GM12864 (cell line): ENCODE data around the gene TMUB2.
A peak's percentile ranks its signal among the peaks of the same experiment; 100 is the strongest.

Source experiments
- DNase-seq: peaks from one replicate; pipeline ENCODE4 v3.0.0-alpha.2; 2011; ENCODE audit warnings: low read depth
- H3K4me3 ChIP-seq: 2 replicates; pipeline ENCODE4 v1.5.1; 2011; ENCODE audit warnings: mild to moderate bottlenecking, low read depth, low read length, control low read depth
- CTCF ChIP-seq: IDR thresholded peaks from 2 replicates; pipeline ENCODE4 v1.5.1; 2011; ENCODE audit warnings: low read depth, mild to moderate bottlenecking, moderate library complexity, low read length, control low read depth, inconsistent platforms; ENCODE audit errors: missing control alignments

Gene TMUB2

DNA sequence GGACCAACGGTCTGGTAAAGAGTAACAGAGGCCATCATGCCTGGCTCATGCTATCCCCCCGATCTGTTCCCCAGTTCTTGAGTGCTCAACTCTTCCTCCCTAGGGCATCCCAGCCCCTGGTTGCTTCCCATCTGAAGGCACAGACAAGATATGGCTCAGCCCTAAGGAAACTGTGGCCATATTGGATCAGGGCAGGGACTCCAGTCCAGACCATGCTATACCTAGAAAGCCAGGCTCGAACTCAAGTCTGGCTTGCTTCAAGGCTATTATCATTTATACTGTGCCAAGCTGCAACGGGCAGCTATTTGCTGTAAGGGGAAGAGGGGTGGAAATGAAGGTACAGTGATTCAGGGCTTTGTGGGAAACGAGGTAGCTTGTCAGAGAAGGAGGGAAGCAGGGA is 29.9 kb downstream of the TMUB2 start:
- H3K4me3 ChIP-seq: peak overlapping the region; percentile 68
- DNase-seq: no peak
- no peak for TF ChIP-seq CTCF

DNA sequence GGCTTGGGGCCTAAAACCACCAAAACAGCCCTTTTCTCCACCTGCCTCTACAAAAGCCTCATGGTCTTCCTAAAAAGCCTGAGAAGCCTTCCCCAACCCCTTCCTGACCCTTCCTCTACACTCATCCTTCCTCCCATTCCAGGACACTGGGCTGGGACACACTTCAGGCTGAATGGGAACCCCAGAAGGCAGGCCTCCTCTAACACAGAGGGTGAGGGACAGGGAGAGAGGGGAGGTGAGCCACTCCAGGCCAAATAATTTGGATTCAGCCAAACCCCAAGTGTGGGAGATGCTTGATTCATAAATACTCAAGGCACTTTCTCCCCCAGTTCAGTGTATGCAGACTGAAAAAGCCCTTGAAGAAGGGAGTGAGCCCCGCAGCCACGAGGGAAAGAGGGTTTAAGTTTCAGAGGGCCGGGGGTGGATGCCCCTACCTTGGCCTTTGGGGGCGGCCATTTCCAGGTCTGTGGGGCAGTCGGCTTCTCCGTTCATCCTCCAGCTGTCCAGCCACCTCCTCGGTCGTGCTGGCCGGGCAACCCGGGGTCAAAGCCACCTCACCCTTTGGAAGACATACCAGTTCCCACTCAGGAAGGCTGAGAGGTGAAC is 31.1 kb downstream of the TMUB2 start:
- DNase-seq: no peak
- no peak for TF ChIP-seq CTCF
- H3K4me3 ChIP-seq: peak overlapping the region; percentile 68

- H3K4me3 ChIP-seq: peak overlapping the region; percentile 87
- DNase-seq: peak; percentile 54
- peak; percentile 63 for TF ChIP-seq CTCF
Observed at GRCh38 chr17:44218344-44219107, 31.8 kb downstream of the TMUB2 start.

DNA sequence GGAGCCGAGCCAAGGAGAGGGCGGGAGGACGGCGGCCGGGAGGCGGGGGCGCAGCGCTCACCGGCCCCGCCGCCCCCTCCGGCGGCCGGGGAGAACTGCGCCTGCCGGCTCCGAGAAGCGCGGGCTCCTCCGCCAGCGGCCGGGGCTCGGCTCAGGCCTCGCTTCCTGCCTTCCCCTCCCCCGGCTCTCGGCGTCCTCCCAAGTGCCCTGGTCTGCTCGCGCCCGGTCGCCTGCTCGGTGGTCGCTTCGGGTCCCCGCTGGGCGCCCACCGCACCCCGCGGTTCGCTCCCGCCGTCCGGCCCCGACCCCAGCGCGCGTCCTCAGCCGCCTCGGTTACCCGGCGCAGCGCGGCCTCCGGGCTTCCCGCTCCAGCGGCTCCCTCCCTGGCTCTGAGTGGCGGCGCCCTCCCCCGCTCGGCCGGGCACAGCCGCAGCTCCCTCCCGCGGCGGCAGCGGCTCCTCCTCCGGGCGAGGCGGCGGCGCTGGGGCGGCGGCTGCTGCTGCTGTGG is 32.4 kb downstream of the TMUB2 start:
- peak overlapping the region; percentile 87 for H3K4me3 ChIP-seq
- DNase-seq: no peak
- peak; percentile 58 for TF ChIP-seq CTCF

- TF ChIP-seq CTCF: no peak
- no peak for DNase-seq
- peak within 1 kb of the TSS; percentile 87 for H3K4me3 ChIP-seq
Observed at GRCh38 chr17:44219616-44220212, 32.9 kb downstream of the TMUB2 start, which contains the start of gene UBTF. UBTF (minus strand) TSS chr17:44219675; CDS start chr17:44218229, 1,446 bp downstream.

GRCh38 chr17:44220213-44221083 is 33.7 kb downstream of the TMUB2 start:
- DNase-seq: no peak
- H3K4me3 ChIP-seq: peak overlapping the region; percentile 87
- no peak for TF ChIP-seq CTCF
